Sigmoid colon (tissue), 7 donors: Measurements from ENCODE around the gene MED8. TPM values are rescaled to one million over a fixed set of nuclear protein-coding genes. Genes with fewer than 3 reads are reported as not detected.

Experiments
- DNase-seq: peaks from one replicate; pipeline ENCODE4 v3.0.0-alpha.2; 2019
- H3K27ac ChIP-seq, 4 donors: fragments of 200-600 bp; sonication (generic); one replicate each; pipeline ENCODE4 v1.5.1; 2016 to 2019; ENCODE audit warnings: mild to moderate bottlenecking in 1 of 4
- H3K27me3 ChIP-seq, 3 donors: fragments of 200-600 bp; sonication (generic); one replicate each; pipeline ENCODE4 v1.5.1; 2019; ENCODE audit warnings: mild to moderate bottlenecking in 1 of 3
- H3K36me3 ChIP-seq, 4 donors: fragments of 200-600 bp; sonication (generic); one replicate each; pipeline ENCODE4 v1.5.1; 2016 to 2019
- H3K4me1 ChIP-seq, 4 donors: fragments of 200-600 bp; sonication (generic); one replicate each; pipeline ENCODE4 v1.5.1; 2017 to 2019
- H3K4me3 ChIP-seq, 4 donors: fragments of 200-600 bp; sonication (generic); one replicate each; pipeline ENCODE4 v1.5.1; 2017 to 2019; ENCODE audit warnings: mild to moderate bottlenecking in 2 of 4, moderate library complexity in 1 of 4
- H3K9me3 ChIP-seq, 4 donors: fragments of 200-600 bp in 3 of 4; sonication (generic) in 3 of 4; one replicate each; pipeline versions ENCODE4 v1.5.1 to v1.6.1; 2013 to 2019
- EP300 ChIP-seq, 4 donors: sonication (generic); formaldehyde crosslinking; IDR thresholded peaks; one replicate each; pipeline ENCODE4 v1.6.1; 2017; ENCODE audit warnings: antibody characterized with exemption in 4 of 4
- POLR2A ChIP-seq, 2 donors: fragments of 450-650 bp; IDR thresholded peaks; one replicate each; pipeline ENCODE4 v1.6.1; 2016; ENCODE audit warnings: antibody characterized with exemption in 2 of 2, mild to moderate bottlenecking in 2 of 2, moderate library complexity in 2 of 2
- POLR2AphosphoS5 ChIP-seq, 4 donors: sonication (generic); formaldehyde crosslinking; IDR thresholded peaks; one replicate each; pipeline ENCODE4 v1.6.1; 2017; ENCODE audit warnings: antibody characterized with exemption in 4 of 4
- WGBS, 2 donors: extraction: QIAGEN DNeasy Blood & Tissue Kit; methylation state at CpG; one replicate each; pipeline ENCODE4 v1.1.7; 2013; 5-methylcytosine and 5-hydroxymethylcytosine counted together
- intact Hi-C: fragments of 100-400 bp; cut with DNase I; formaldehyde crosslinking; loops from one replicate; pipeline ENCODE4 v1.15.1; 2023
- polyA plus RNA-seq, 3 donors: library from polyadenylated mRNA; stranded (reverse); fragments of 200-250 nt; gene quantifications; one replicate each; pipeline ENCODE4 v1.2.3, GENCODE V29; 2013
- total RNA-seq, 4 donors: library from RNA; depleted of rRNA; stranded (reverse); fragments of >200 nt; gene quantifications; one replicate each; pipeline ENCODE4 v1.1.0, GENCODE V29; 2016
- TF ChIP-seq, protein P1 (sequence below), 4 experiments: fragments of 450-650 bp in 3 of 4; fragments of 200-600 bp in 1 of 4; IDR thresholded peaks; one replicate each; pipeline ENCODE4 v1.5.1; 2016 to 2019; ENCODE audit warnings: antibody characterized with exemption in 4 of 4, mild to moderate bottlenecking in 3 of 4, moderate library complexity in 2 of 4
- donor health status: healthy with polysubstance abuse.
- donor health status: Bipolar disorder and iron deficiency.
- donor health status: healthy.

MED8 gene
- total and polyA plus RNA-seq, 7 donors: 25.3 to 43.9 (median 33.4) TPM

DNA sequence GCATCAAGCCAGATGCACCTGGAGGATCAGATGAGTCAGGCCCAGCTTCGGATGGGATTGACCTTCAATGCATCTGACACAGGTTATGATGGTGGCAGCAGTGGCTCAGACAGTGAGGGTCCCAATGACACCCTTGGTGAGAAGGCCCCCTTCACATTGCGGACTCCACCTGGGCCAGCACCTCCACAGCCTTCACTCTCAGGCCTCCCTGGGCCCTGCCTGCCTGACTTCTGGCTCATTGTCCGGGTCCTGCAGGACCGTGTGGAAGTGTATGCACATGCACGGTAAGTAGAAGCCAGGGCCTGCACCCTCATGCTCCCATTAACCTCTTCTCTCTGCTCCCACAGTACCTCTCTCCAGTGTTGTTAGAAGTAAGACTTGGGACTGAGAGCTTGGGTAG lies 43.3 kb upstream of the MED8 start:
- H3K36me3 ChIP-seq: peaks cover 37 to 85% (median 62%) of the 10 kb centered on the region in 4 donors

DNA sequence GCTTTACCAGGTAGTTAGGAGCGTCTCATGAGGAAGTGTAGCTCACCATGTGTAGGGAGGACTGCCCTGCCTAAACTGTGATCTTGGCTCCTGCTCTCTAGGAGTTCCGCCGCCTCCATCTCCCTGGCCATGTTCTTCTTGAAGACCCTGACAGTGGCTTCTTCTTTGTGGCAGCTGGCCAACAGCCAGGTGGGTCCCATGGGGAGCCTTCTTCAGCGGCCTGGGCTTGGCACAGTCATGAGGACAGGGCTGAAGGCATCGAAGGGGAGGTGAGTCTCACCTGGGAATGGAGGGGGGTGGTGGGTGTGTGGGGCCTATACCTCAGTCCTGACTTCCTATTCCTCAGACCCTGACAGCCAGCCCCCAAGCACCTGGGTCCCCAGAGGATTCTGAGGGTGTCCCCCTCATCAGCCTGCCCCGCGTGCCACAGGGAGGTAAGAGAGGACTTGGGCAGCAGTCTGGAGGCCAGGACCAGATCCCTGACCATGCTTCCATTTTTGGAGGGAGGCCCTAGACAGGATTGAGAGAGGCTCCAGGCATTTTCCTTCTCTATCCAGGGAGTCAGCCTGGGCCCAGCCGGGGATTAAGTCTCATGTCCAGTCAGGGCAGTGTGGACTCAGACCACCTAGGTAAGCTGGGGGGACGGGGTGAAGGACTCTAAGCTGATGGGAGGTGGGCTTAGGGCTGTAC lies 42.7 kb upstream of the MED8 start:
- intact Hi-C loops: no loop called here
- Histone ChIP-seq H3K4me1 (peaks cover 0 to 20% (median 14%) of the 10 kb centered on the region in 4 donors), H3K27me3 (no peaks in the 10 kb centered on the region), H3K27ac (no peak overlapping the region), H3K4me3 (no peak overlapping the region), H3K9me3 (no peaks in the 10 kb centered on the region), H3K36me3 (peaks cover 43 to 85% (median 67%) of the 10 kb centered on the region in 4 donors)
- no peak for TF ChIP-seq POLR2AphosphoS5 (IDR thresholded peaks at IDR 0.05)
- no peak for TF ChIP-seq EP300 (IDR thresholded peaks at IDR 0.05)
- TF ChIP-seq POLR2A (IDR thresholded peaks at IDR 0.05): no peak
- TF ChIP-seq, protein P1, sequence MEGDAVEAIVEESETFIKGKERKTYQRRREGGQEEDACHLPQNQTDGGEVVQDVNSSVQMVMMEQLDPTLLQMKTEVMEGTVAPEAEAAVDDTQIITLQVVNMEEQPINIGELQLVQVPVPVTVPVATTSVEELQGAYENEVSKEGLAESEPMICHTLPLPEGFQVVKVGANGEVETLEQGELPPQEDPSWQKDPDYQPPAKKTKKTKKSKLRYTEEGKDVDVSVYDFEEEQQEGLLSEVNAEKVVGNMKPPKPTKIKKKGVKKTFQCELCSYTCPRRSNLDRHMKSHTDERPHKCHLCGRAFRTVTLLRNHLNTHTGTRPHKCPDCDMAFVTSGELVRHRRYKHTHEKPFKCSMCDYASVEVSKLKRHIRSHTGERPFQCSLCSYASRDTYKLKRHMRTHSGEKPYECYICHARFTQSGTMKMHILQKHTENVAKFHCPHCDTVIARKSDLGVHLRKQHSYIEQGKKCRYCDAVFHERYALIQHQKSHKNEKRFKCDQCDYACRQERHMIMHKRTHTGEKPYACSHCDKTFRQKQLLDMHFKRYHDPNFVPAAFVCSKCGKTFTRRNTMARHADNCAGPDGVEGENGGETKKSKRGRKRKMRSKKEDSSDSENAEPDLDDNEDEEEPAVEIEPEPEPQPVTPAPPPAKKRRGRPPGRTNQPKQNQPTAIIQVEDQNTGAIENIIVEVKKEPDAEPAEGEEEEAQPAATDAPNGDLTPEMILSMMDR (IDR thresholded peaks at IDR 0.05): no peak
- WGBS, 2 donors: 95 to 96% methylated on average over 9 of the region's 9 CpGs
- DNase-seq: peak; percentile 65

More for the DNA sequence above, 43.3 kb upstream of the MED8 start:
- TF ChIP-seq EP300 (IDR thresholded peaks at IDR 0.05): no peak
- TF ChIP-seq, protein P1 (IDR thresholded peaks at IDR 0.05): no peak
- no peak for TF ChIP-seq POLR2AphosphoS5 (IDR thresholded peaks at IDR 0.05)
- TF ChIP-seq POLR2A (IDR thresholded peaks at IDR 0.05): no peak
- Histone ChIP-seq H3K27me3 (no peaks in the 10 kb centered on the region), H3K4me1 (peaks cover 0 to 20% (median 14%) of the 10 kb centered on the region in 4 donors), H3K27ac (no peak overlapping the region), H3K9me3 (no peaks in the 10 kb centered on the region), H3K4me3 (no peak overlapping the region)
- WGBS, 2 donors: 95 to 96% methylated on average over 5 of the region's 5 CpGs
- DNase-seq: no peak
- intact Hi-C loops: no loop called here

DNA sequence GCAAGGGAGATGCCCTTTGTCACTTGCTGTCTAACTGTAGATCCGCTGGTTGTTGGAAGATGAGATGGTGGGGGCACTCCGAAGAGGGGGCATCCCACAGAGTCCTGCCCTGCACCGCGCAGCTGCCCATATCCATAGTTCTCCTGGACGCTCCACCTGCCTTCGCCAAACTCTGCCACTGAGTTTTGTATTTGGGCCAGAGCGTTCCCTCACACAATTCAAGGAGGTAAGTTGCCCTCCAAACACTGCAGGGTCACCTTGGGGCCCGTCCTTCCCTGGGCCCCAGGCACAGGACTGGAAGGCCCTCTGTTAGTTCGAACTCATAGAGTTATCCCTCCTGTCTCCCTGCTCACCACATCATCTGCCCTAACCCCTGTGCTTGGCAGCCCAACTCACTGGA lies 42.1 kb upstream of the MED8 start:
- Histone ChIP-seq H3K4me1 (peaks cover 0 to 20% (median 13%) of the 10 kb centered on the region in 4 donors), H3K27ac (no peak overlapping the region), H3K27me3 (no peaks in the 10 kb centered on the region), H3K9me3 (no peaks in the 10 kb centered on the region), H3K4me3 (no peak overlapping the region), H3K36me3 (peaks cover 50 to 86% (median 74%) of the 10 kb centered on the region in 4 donors)
- no peak for DNase-seq
- intact Hi-C loops: no loop called here
- WGBS, 2 donors: 96% methylated on average over 9 of the region's 9 CpGs
- TF ChIP-seq, protein P1 (IDR thresholded peaks at IDR 0.05): no peak
- no peak for TF ChIP-seq EP300 (IDR thresholded peaks at IDR 0.05)
- no peak for TF ChIP-seq POLR2AphosphoS5 (IDR thresholded peaks at IDR 0.05)
- no peak for TF ChIP-seq POLR2A (IDR thresholded peaks at IDR 0.05)

DNA sequence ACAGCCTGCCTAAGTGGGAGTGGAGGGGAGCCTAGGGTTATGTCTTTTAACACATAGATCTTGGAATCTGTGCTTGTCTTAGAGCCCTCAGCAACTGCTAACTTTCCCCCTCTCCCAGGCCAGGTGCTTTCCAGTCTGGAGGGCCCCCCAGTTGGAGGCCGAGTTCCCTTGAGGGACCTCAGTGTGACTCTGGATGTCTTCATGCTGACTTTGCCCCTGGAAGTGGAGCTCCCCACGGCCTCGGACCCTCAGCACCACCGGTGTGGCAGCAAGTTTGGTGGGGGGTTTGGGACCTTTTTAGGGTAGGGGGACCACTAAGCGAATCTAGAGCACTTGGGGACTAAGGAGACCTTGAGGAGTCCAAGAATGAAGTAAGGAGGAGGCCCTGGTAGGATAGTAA lies 41.2 kb upstream of the MED8 start:
- no peak for TF ChIP-seq POLR2AphosphoS5 (IDR thresholded peaks at IDR 0.05)
- Histone ChIP-seq H3K27me3 (no peaks in the 10 kb centered on the region), H3K9me3 (no peaks in the 10 kb centered on the region), H3K27ac (no peak overlapping the region), H3K4me3 (no peak overlapping the region), H3K4me1 (peaks cover 0 to 13% (median 8%) of the 10 kb centered on the region in 4 donors), H3K36me3 (peaks cover 58 to 94% (median 82%) of the 10 kb centered on the region in 4 donors)
- WGBS, 2 donors: 95 to 96% methylated on average over 5 of the region's 5 CpGs
- intact Hi-C loops: no loop called here
- DNase-seq: no peak

DNA sequence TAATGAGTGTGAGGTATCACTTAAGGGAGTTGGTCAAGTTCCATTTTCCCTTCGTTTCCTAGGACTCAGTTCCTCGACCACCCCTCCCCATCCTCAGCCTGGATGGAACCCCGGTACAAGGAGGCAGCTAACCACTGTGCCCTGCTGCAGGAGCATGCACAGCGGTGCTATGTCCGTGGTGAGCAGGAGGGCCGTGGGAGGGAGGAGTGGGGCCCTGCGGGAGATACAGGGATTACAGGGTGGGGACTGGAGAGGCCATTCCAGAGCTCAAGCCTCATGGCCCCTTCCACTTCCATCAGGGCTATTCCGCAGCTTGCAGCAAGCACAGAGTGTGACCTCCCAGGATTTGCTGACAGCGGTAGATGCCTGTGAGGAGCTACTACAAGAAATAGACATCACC lies 38.3 kb upstream of the MED8 start:
- no peak overlapping the region for H3K4me3 ChIP-seq
- no peak overlapping the region for H3K27ac ChIP-seq
- intact Hi-C loops: no loop called here
- TF ChIP-seq EP300 (IDR thresholded peaks at IDR 0.05) (no peak), POLR2A (IDR thresholded peaks at IDR 0.05) (no peak), POLR2AphosphoS5 (IDR thresholded peaks at IDR 0.05) (no peak)
- TF ChIP-seq, protein P1 (IDR thresholded peaks at IDR 0.05): no peak
- H3K36me3 ChIP-seq: peaks cover 70 to 99% (median 91%) of the 10 kb centered on the region in 4 donors
- H3K4me1 ChIP-seq: no peaks in the 10 kb centered on the region
- WGBS, 2 donors: 92 to 94% methylated on average over 9 of the region's 9 CpGs
- H3K9me3 ChIP-seq: no peaks in the 10 kb centered on the region
- DNase-seq: peak; percentile 29
- H3K27me3 ChIP-seq: no peaks in the 10 kb centered on the region
